Measurements from ENCODE around the gene APOH.

The APOH gene

DNA sequence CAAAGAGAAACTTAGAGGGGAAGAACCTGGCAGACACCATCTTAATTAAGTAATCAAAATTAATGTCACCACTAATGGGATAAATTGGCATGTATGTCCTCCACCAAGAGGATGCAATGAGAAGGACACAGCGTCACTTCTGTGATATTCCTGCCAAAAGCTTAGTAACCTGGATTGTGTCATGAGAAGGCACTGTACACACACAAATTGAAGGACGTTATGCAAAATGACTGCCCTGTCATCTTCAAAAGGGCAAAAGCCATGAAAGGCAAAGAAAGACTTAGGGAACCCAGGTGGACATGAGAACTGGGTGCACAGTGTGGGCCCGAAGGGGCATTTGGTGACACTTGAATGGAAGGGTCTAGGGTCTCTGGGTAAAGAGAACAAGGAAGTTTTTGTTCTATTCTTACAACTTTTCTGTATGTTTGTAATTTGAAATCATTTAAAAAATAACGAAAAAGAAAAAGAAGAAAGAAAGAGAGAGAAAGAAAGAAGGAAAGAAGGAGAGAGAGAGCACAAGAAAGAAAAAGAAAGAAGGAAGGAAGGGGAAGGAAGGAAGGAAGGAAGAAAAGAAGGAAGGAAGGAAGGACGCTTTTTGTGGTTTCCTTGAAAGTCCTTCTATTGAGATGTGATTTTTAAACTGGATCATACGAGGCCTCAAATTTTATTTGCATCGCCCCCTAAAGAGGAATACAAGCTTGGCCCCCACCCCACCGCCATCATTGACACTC is 4.0 kb upstream of the APOH start:
- DNase-seq = no peak

DNA sequence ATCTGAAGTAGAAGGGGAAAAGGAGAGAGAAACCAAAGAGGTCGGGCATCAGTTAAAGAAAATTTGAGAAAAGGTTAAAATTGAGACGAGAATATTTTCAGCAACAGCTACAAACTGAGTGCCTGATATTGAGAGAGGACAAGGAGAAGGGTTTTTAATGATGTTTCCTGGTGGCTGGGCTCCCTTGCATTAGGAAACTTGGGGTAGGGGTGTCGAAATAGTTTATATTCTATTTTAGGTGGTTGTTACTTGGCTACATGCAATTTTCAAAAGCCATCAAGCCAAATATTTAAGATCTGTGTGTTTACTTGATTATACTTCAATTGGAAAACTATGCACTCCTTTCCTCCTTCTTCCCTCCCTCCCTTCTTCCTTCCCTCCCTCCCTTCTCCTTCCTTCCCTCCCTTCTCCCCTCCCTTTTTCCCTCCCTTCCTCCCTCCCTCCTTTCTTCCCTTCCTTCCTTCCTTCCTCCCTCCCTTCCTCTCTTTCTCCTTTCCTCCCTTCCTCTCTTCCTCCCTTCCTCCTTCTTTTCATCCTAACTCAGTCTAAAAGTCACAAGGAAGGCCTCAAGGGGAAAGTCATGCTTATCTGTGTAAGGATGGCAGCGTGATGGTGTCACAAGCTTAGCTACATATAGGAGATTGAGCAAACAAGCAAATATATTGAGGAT is 1.8 kb upstream of the APOH start:
- no peak for DNase-seq

DNA sequence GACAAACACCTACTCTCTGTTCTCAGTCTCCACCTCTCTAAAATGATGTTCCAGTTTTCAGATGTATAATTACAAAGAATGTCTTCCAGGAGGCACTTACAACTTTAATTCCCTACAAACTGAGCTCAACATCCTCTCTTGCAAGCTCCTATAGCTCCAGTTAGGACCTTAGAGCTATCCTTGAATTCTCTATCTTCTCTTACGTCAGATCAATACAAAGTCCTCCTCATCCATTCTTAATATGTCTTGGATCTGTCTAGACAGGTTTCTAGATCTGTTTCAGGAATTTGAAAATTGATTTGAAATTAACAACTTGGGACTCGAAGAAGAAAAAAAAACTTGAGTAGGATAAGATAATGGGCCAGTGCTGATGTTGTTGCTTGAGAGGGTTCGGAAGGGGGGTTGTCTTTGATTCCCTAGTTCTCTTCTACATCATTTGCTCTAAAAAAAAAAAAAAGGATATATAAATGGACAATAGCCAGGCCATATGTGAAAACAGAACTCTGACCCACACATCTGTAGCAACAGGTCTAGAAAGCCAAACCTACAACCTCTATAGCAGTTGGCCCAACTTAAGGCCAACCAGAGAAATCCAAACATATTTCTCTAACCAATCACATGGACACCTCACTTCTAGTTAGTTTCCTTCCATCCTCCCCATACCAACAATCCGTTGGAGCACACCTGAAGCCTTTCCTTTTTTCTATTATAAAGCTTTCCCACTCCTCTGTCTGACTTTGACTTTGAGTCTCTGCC is 746 bp upstream of the APOH start:
- DNase-seq = no peak

DNA sequence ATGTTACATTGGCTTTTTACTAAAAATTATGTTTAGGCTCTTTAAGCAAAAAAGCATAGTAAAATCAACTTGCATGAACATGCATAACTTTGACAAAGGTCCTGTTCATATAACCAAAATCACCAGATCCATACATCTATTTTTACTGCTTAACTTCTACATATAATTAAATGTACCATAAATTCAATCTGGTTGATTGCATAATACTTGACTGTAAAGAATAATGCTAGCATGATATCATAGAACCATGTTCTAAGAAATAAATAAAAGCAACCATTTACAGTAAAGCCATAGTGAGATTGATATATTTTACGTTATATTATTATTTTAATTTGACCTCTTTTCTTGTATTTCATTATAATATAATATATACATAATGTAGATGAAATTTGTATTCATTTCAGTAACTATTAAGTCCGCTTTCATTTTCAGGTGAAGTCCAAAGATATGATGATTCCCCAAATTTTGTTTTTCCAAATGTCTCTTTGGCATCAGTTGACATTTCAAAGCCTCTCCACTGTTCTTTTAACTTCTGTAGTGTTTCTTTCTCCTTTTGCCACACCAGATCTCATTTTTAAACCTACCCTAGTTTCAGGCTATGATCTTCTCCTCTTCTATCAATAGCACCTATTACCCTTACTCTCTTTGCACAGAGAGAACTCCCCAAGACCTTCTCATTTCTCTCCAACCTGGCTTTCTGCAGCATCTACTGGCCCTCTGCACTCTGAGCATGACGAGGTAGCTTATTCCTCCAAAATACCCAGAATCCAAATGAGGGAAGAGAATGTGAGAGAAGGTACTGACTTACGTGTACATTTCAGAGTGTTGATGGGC is 1.8 kb downstream of the APOH start:
- DNase-seq = no peak

DNA sequence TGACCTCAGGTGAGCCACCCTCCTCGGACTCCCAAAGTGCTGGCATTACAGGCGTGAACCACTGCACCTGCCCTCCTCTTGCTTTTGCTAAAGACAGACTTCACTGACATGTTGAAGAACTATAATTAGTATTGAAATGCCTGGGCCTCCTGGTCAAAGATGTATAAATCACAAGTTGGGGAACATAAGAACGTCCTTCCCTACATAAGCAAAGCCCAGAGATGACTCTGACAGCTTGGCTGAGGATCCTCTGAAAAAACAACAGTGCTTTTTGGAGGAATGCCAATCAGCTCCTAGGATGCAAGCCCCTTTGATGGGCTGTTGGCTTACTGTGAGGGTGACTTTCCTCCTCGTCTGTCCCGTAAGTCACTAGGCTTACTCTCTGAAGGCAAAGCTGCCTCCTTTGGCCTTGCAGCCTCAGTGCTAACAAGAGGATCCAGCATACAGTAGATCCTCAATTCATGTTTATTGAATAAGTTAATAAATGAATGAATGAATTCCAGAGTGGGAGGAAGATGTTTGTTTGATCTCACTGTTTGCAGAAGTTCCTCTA is 6.3 kb downstream of the APOH start:
- no peak for DNase-seq

DNA sequence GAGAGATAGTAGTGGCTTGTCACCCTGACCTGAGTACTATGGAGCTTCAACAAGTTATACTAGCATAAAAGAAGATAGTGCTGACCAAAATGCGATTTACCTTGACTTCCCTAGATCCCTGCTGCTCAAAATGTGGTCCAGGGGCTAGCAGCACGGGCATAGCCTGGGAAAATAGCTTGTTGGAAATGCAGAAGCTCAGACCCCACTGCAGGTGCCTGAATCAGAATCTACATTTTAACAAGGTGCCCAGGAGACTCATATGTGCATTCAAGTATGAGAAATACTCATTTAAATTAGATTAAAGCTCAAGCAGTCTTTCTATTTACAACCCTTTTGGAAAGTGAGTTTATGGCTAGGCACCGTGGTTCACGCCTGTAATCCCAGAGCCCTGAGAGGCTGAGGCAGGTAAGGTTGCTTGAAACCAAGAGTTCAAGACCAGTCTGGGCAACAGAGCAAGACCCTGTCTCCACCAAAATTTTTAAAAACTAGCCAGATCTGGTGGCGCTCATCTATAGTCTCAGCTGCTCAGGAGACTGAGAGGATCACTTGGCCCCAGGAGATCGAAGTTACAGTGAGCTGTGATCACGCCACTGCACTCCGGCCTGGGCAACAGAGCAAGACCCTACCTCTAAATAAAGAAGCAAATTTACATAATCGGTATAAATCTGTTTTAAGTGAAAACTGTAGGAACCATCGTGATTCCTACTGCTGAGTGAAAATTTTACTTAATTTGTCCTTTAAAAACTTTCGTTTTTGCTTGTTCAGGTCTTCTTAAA is 7.3 kb downstream of the APOH start:
- no peak for DNase-seq

DNA sequence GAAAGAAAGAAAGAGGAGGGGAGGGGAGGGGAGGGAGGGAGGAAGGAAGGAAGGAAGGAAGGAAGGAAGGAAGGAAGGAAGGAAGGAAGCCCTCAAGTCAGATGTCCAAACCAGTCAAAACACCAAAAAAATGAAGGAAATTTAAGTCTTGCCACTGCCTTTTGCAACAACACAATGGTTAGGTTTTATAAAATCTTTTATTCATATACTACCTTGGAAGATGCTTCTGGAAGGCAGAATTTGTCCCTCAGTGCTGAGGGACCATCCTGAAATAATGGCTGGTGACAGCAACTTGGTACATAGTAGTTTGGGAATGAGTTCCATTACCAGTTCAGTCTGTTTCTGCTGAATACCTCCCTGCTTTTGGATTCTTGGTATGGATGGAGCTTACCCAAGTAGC is 7.9 kb downstream of the APOH start:
- no peak for DNase-seq

DNA sequence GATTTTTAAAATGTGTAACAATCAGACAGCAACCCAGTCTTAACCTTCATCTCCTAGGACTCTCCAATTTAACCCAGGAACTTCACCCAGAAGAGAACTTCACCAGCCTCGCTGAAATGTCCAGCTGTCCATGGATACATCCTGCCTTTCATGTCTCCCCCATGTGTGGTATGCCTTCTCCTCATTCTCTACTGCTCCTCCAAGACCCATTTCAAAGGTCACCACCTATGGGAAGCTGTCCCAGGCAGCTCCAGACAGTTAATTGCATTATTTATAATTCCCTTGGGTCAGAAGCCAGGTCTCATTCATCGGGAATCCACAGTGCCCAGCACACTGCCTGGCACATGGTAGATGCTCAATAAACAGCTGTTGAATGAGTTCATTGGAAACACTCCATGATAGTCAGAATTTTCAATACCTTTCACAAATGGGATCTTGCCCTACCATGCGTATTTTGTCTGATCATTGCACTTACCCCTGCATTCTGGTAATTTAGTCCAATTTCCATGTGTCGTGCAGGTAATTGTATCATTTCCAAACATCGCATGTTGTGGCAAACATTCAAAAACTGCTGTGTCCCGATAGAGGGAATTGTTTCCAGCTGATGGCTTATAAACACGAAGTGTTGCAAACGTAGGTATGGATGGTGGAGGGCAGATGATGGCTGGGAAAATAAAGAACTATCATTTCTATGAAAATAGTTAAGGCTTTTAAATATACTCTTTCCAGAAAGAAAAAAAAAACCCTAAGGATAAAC is 9.0 kb downstream of the APOH start:
- no peak for DNase-seq

DNA sequence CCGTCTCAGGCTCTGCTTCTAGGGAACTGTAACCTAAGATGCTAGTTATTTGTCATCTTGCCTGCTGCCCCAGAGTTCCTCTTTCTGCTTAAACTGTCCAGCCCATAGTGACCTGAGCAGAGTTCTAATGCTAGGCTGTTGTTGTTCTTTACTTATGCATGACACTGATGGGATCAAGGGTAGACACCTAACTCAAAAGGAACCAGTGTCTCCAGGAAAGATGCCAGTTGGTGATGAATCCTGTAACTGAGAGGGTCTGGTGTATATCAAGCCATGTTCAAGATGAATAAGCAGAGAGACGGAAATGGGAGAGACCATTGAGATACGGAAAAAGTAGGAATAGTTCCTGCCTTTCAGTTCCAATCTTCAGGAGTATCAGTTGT is 13.7 kb downstream of the APOH start:
- no peak for DNase-seq

DNA sequence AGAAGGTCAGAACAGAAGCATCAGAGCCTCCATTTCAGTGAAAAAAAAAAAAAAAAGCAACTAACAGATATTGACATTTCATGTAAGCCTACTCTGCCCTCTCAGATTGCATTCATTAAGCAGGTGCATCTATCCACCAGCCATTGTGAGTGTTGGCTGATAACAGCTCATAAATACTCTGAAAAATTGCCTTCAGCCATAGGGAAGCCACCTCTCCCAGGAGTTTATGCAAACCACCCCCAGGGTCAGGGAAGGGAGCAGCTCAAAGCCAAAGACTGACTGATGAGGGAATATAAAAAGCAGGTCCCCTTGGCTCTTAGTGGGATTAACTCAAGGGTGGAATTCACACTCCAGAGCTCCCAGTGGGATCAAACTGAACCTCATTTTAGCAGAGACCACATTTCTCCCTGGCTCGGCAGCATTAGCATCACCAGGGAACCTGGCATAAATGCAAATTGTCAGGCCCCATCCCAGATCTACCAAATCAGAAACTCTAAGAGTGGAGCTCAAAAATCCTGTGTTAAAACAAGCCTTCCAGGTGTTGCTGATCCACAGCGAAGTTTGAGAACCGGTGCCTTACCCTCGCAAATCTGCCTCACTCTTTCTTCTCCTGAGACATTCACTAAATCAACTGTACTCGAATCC is 14.2 kb downstream of the APOH start:
- no peak for DNase-seq

DNA sequence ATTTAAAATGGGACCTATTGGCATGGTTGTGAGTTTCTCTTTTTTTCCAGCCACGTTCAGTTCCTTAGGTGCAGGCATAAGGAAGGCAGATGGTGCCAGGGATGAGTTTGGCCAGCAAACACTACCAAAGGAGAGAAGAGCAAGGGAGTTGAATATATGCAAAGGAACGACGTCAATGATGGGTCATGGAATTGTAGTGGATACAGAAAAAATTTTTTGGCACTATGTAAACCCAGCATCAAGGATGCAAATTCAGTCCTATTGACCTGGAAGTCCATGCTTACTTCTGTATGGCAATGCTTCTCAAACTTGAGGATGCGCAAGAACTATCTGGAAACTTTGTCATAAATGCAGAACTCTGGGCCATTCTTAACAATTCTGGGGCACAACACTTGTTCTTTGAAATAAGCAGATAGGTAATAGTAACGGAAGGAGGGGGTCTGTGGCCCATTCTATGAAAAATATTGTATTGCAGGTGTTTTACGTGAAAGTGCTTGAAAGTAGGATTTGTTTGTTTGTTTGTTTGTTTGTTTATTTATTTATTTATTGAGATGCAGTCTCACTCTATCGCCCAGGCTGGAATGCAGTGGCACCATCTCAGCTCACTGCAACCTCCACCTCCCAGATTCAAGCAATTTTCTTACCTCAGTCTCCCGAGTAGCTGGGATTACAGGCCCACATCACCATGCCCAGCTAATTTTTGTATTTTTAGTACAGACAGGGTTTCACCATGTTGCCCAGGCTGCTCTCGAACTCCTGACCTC is 18.0 kb downstream of the APOH start:
- DNase-seq = no peak

DNA sequence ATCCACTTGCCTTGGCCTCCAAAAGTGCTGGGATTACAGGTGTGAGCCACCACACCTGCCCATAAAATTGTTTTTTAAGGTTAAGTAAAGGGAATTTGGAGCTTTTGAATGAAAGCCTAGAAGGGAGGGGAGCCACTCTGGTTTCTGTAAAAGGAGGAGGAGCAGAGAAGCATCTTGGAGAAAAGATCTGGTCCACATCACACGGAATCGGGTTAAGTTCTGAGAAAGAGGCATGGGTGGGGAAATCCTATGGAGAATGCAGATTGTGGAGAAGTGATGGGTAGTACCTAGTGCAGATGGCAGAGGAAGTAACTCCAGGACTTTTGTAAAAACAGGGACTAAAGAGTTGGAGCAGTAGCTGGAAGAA is 19.0 kb downstream of the APOH start:
- no peak for DNase-seq

DNA sequence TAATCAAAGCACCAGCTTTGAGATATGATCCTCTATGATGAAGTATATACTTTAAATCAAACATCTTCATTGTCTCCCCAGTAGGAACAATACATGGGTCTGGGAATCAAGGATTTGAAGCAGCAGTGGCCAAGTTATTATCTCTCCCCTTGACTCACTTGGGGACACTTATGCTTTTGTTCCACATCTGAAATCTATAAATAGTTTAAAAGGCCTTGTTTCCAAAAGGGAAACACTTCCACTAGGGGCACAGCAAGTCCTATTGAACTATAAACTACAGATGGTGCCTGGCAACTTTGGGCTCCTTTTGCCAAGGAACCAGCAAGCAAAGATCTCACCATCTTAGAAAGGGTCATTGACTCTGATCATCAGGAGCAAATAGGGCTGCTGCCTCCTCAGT is 21.3 kb downstream of the APOH start:
- DNase-seq = no peak

DNA sequence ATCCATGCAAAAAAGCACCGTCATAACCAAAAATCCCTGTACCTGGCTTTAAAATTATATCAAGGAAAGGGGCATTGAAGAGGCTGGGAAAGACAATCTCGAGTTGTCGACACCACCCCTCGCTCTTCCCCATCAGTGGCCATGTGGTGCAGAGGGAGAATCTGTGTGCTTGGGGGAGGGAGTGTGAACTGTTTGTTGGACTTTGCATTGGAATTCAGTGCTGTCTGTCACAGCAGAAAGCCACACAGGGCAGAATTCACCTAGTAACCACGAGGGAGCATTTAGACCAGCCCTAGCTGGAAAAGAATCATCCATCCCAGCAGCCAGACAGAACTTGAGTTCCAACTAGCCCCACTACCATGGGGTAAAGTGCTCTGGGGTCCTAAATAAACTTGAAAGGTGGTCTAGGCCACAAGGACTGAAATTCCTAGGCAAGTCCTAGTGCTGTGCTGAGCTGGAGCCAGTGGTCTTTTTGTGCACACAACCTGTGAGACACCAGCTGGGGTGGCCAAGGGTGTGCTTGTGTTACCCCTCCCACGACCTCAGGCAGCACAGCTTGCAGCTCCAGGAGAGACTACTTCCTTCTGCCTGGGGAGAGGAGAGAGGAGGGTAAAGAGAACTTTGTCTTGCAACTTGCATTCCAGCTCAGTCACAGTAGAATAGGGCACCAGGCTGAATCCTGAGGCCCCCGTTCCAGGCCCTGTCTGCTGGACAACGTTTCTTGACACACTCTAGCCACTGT is 25.8 kb downstream of the APOH start:
- DNase-seq = no peak

DNA sequence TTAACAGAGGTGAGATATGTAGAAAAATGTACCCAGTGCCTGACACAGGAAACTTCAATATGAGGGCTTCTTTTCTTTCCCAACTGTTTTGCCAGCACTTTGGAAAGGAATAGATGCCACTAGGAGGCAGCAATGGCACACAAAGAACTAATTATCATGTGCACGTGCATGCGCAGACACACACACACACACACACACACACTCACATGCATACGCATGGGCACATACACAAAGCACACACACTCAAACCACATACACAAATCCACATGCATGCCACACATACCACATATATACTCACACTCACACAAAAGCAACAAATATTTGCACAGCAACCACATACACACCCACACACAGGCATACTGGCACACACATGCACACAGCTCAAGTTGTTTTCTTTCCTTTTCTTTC is 28.5 kb downstream of the APOH start:
- peak; percentile 81 for DNase-seq

DNA sequence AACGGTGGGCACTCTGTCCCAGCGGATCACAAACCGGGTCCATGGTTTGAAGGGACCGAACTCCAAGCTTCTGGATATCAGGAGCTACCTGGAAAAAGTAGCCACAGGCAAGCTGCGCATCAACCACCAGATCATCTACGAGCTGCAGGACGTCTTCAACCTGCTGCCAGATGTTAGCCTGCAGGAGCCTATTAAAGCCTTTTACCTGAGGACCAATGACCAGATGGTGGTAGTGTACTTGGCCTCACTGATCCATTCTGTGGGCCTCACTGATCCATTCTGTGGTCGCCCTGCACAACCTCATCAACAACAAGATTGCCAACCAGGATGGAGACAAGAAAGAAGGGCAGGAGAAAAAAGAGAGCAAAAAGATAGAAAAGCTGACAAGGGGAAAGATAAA is 31.0 kb downstream of the APOH start:
- no peak for DNase-seq

DNA sequence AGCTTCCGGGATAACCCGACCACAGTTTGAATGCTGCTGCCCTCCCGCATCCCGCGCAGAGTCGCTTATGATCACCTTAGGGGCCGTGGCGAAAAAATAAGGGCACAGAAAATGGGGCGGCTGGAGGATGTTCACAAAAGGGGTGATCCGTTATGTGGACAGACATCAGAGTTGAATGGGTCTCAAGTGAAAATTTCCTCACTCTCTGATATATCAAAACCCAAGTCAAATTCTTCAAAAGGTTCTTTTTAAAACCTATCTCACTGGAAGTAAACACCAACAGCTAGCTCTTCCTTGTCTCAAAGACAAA is 36.9 kb downstream of the APOH start:
- DNase-seq = no peak

DNA sequence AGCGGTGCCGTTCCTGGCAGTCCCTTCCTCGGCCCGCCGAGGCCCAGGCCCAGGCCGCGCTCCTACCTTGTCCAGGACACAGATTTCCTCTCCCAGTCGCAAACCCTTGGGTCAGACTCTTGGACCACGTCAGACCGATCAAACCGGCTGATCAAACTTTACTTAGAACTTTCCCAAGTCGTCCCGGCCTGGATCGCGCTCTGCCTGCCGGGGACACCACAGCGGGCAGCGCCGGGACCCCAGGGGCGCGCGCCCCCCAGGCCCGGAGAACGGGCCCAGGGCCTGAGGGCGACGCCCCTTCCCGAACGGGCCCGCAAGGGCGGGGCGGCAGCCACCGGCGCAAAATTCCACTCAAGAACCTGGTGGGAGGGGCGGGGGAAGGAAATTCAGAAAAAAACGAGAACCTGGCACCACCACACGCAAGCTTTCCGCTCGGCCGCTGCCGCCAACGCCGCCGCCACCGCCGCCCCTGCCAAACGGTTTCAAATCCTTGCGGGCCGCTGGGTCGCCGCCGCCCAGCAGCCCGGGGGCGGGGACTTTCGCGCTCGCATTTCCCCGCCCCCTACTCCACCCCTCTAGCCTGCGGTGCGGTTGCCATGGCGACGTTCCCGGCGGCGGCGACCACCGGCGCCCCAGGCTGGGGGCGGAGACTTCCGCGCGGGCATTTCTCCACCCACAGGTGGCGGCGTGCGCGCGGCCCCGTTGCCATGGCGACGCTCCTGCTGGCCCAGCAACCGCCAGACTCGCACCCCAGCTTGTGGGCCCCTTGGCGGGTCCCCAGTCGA is 37.4 kb downstream of the APOH start, which contains the start of gene CEP112:
Gene CEP112, minus strand, starts transcription at position 541 of the 785 bp plus-strand sequence.
- peak; percentile 79 for DNase-seq

All from fibroblast of skin of right biceps (primary cell).